Thyroid gland (tissue), 4 donors: ENCODE results near the gene ITGA11.

Experiments used
- POLR2A ChIP-seq, 2 donors: fragments of 450-650 bp; IDR thresholded peaks; one replicate each; pipeline ENCODE4 v1.6.1; 2017; ENCODE audit warnings: antibody characterized with exemption in 2 of 2, mild to moderate bottlenecking in 2 of 2, moderate library complexity in 1 of 2
- TF ChIP-seq, protein P1 (sequence below), 6 experiments: fragments of 200-600 bp in 3 of 6; fragments of 450-650 bp in 3 of 6; sonication (generic) in 3 of 6; IDR thresholded peaks; one replicate each; pipeline ENCODE4 v1.5.1; 2016 to 2019; ENCODE audit warnings: antibody characterized with exemption in 6 of 6, mild to moderate bottlenecking in 2 of 6, inconsistent platforms in 1 of 6, moderate library complexity in 1 of 6

DNA sequence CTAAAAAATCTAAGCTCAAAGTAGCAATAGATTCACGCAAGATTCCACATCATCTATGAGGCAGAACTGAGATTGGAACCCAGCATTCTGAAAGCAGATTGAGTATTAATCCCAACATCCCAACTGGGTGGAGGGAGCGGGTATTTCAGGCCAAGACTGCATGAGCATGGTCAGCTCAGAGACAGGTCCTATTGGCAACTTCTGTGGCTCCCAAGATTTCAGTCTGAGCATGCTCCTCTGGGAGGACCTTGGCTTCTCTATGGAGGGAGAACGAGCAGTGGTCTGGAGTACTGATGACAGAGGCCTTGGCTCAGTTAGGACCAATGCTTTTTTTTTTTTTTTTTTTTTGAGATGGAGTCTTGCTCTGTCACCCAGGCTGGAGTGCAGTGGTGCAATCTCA lies 4.0 kb upstream of the ITGA11 start:
- TF ChIP-seq, protein P1, sequence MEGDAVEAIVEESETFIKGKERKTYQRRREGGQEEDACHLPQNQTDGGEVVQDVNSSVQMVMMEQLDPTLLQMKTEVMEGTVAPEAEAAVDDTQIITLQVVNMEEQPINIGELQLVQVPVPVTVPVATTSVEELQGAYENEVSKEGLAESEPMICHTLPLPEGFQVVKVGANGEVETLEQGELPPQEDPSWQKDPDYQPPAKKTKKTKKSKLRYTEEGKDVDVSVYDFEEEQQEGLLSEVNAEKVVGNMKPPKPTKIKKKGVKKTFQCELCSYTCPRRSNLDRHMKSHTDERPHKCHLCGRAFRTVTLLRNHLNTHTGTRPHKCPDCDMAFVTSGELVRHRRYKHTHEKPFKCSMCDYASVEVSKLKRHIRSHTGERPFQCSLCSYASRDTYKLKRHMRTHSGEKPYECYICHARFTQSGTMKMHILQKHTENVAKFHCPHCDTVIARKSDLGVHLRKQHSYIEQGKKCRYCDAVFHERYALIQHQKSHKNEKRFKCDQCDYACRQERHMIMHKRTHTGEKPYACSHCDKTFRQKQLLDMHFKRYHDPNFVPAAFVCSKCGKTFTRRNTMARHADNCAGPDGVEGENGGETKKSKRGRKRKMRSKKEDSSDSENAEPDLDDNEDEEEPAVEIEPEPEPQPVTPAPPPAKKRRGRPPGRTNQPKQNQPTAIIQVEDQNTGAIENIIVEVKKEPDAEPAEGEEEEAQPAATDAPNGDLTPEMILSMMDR (IDR thresholded peaks at IDR 0.05), result no peak
- TF ChIP-seq POLR2A (IDR thresholded peaks at IDR 0.05), result no peak
